HL-60 (cell line): ENCODE measurements around the gene BOLA3.

Source experiments
- DNase-seq, 2 experiments: peaks; one replicate each; pipeline ENCODE4 v3.0.0-alpha.2; 2010 to 2020; ENCODE audit warnings: low read depth in 1 of 2, low spot score in 1 of 2
- H3K27ac ChIP-seq: fragments of 250-450 bp; sonication (Bioruptor Pico); replicated peaks from 2 replicates; pipeline ENCODE4 v1.5.1; 2020; ENCODE audit warnings: mild to moderate bottlenecking, moderate library complexity
- H3K27me3 ChIP-seq: fragments of 250-450 bp; sonication (Bioruptor Pico); 2 replicates; pipeline ENCODE4 v1.5.1; 2021; ENCODE audit warnings: mild to moderate bottlenecking, moderate library complexity; ENCODE audit not compliant: insufficient read depth, poor library complexity, severe bottlenecking
- H3K4me3 ChIP-seq: replicated peaks from 2 replicates; pipeline ENCODE4 v1.5.1; 2011; ENCODE audit warnings: mild to moderate bottlenecking, control low read depth, low read length; ENCODE audit not compliant: insufficient read depth
- CTCF ChIP-seq: IDR thresholded peaks from one replicate; pipeline ENCODE4 v1.5.1; 2011; ENCODE audit warnings: low read length, control low read depth, inconsistent platforms; ENCODE audit not compliant: insufficient read depth
- GABPA ChIP-seq: IDR thresholded peaks from 2 replicates; pipeline ENCODE4 v1.6.1; 2012; ENCODE audit warnings: low read depth
- POLR2AphosphoS5 ChIP-seq: IDR thresholded peaks from 2 replicates; pipeline ENCODE4 v1.6.1; 2012; ENCODE audit warnings: low read depth
- SPI1 ChIP-seq: IDR thresholded peaks from 2 replicates; pipeline ENCODE4 v1.6.1; 2012; ENCODE audit warnings: low read depth, mild to moderate bottlenecking, borderline replicate concordance
- TF ChIP-seq, protein P1 (sequence below): IDR thresholded peaks from 2 replicates; pipeline ENCODE4 v1.6.1; 2012; ENCODE audit warnings: low read depth; ENCODE audit not compliant: insufficient replicate concordance

Gene BOLA3

GRCh38 chr2:74183878-74184277 is 36.2 kb upstream of the BOLA3 start:
- no peak for TF ChIP-seq CTCF
- no peak for TF ChIP-seq POLR2AphosphoS5
- TF ChIP-seq SPI1: no peak
- TF ChIP-seq GABPA: no peak
- no peaks in the 10 kb centered on the region for H3K27me3 ChIP-seq
- DNase-seq: no peak
- peak overlapping the region; percentile 98 for H3K27ac ChIP-seq
- H3K4me3 ChIP-seq: no peak overlapping the region

GRCh38 chr2:74181739-74182138 is 34.0 kb upstream of the BOLA3 start:
- no peaks in the 10 kb centered on the region for H3K27me3 ChIP-seq
- TF ChIP-seq SPI1 (peak; percentile 99), POLR2AphosphoS5 (peak; percentile 57), GABPA (no peak)
- DNase-seq: peak; percentile 84 to 98
- H3K27ac ChIP-seq: peak overlapping the region; percentile 85
- no peak overlapping the region for H3K4me3 ChIP-seq

DNA sequence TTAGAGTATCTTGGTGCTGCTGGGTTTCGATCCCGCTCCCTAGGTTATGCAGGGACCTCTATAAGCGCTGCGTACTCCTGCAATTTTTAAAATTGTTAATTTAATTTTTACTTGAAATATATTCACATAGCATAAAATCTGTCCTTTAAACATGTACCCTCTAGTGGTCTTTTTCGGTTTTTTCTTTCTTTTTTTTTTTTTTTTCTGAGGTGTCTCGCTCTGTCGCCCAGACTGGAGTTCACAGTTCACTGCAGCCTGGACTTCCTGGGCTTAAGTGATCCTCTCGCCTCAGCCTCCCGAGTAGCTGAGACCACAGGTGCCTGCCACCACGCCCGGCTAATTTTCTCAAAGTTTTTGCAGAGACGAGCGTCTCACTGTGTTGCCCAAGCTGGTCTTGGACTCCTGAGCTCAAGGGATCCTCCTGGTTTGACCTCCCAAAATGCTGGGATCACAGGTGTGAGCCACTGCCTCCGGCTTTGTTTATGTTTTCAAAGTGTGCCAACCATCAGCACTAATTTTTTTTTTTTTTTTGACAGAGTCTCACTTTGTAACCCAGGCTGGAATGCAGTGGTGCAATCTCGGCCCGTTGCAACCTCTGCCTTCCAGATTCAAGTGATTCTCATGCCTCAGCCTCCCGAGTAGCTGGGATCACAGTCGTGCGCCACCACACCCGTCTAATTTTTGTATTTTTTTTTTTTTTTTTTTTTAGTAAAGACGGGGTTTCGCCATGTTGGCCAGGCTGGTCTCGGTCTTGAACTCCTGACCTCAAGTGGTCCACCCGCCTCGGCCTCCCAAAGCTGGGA is 31.6 kb upstream of the BOLA3 start:
- DNase-seq: peak in 1 of 2 experiments; percentile 43
- H3K27me3 ChIP-seq: no peaks in the 10 kb centered on the region
- peak overlapping the region; percentile 91 for H3K27ac ChIP-seq
- no peak for TF ChIP-seq CTCF
- TF ChIP-seq GABPA: no peak
- no peak for TF ChIP-seq SPI1
- TF ChIP-seq POLR2AphosphoS5: no peak
- TF ChIP-seq, protein P1, sequence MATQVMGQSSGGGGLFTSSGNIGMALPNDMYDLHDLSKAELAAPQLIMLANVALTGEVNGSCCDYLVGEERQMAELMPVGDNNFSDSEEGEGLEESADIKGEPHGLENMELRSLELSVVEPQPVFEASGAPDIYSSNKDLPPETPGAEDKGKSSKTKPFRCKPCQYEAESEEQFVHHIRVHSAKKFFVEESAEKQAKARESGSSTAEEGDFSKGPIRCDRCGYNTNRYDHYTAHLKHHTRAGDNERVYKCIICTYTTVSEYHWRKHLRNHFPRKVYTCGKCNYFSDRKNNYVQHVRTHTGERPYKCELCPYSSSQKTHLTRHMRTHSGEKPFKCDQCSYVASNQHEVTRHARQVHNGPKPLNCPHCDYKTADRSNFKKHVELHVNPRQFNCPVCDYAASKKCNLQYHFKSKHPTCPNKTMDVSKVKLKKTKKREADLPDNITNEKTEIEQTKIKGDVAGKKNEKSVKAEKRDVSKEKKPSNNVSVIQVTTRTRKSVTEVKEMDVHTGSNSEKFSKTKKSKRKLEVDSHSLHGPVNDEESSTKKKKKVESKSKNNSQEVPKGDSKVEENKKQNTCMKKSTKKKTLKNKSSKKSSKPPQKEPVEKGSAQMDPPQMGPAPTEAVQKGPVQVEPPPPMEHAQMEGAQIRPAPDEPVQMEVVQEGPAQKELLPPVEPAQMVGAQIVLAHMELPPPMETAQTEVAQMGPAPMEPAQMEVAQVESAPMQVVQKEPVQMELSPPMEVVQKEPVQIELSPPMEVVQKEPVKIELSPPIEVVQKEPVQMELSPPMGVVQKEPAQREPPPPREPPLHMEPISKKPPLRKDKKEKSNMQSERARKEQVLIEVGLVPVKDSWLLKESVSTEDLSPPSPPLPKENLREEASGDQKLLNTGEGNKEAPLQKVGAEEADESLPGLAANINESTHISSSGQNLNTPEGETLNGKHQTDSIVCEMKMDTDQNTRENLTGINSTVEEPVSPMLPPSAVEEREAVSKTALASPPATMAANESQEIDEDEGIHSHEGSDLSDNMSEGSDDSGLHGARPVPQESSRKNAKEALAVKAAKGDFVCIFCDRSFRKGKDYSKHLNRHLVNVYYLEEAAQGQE: no peak
- H3K4me3 ChIP-seq: peak overlapping the region; percentile 61

- Histone ChIP-seq H3K27me3 (no peaks in the 10 kb centered on the region), H3K27ac (peak within 1 kb of the TSS; percentile 91), H3K4me3 (peak within 1 kb of the TSS; percentile 61)
- TF ChIP-seq SPI1: peak; percentile 25; the same call in 1 of the 2 replicates
- TF ChIP-seq CTCF: no peak
- TF ChIP-seq, protein P1: peak; percentile 29
- TF ChIP-seq GABPA: no peak
- peak; percentile 76 for TF ChIP-seq POLR2AphosphoS5
- peak; percentile 95 to 99 for DNase-seq
Observed at GRCh38 chr2:74178211-74179062, 30.7 kb upstream of the BOLA3 start, which contains the start of gene MOB1A. TSS of gene MOB1A (minus strand) at chr2:74178879. CDS start at chr2:74178674, 205 bp downstream.
